Measurements from ENCODE around the gene CNPPD1. TPM values are rescaled to one million over a fixed set of nuclear protein-coding genes. Genes with fewer than 3 reads are reported as not detected.

The CNPPD1 gene
- total RNA-seq, 1 experiment from 2014 or later: 35.2 TPM

Other genes starting within 250 kb of the CNPPD1 start
- not detected in 2 replicates for gene CDK5R2, start 217.3 kb downstream of the CNPPD1 start, total RNA-seq (2014; rRNA removed; shearing (Covaris generic); ENCODE audit: low replicate concordance)
- not detected in 2 replicates for gene FEV, start 191.7 kb downstream of the CNPPD1 start, total RNA-seq (2014; rRNA removed; shearing (Covaris generic); ENCODE audit: low replicate concordance)
- not detected in 2 replicates for gene CRYBA2, start 183.5 kb downstream of the CNPPD1 start, total RNA-seq (2014; rRNA removed; shearing (Covaris generic); ENCODE audit: low replicate concordance)
- gene CFAP65, start 135.4 kb downstream of the CNPPD1 start, total RNA-seq (2014; rRNA removed; shearing (Covaris generic); ENCODE audit: low replicate concordance): 0.03 TPM in 1 of 2 replicates, not detected in the other
- gene IHH, start 116.0 kb downstream of the CNPPD1 start, total RNA-seq (2014; rRNA removed; shearing (Covaris generic); ENCODE audit: low replicate concordance): 0.16 TPM in 1 of 2 replicates, not detected in the other
- 20.9 and 22.6 TPM in 2 replicates for gene NHEJ1, start 16.1 kb downstream of the CNPPD1 start, total RNA-seq (2014; rRNA removed; shearing (Covaris generic); ENCODE audit: low replicate concordance)
- gene SLC23A3, start 6.9 kb downstream of the CNPPD1 start, total RNA-seq (2014; rRNA removed; shearing (Covaris generic); ENCODE audit: low replicate concordance): not detected in 2 replicates
- 52.2 and 85.4 TPM in 2 replicates for gene RETREG2, start 1.4 kb upstream of the CNPPD1 start, total RNA-seq (2014; rRNA removed; shearing (Covaris generic); ENCODE audit: low replicate concordance)
- gene ZFAND2B, start 29.9 kb upstream of the CNPPD1 start, total RNA-seq (2014; rRNA removed; shearing (Covaris generic); ENCODE audit: low replicate concordance): 43.3 and 72.7 TPM in 2 replicates
- gene ABCB6, start 42.0 kb upstream of the CNPPD1 start, total RNA-seq (2014; rRNA removed; shearing (Covaris generic); ENCODE audit: low replicate concordance): 15.5 and 31.7 TPM in 2 replicates
- gene ATG9A, start 52.7 kb upstream of the CNPPD1 start, total RNA-seq (2014; rRNA removed; shearing (Covaris generic); ENCODE audit: low replicate concordance): 74.5 and 90.6 TPM in 2 replicates
- 21.3 and 23.4 TPM in 2 replicates for gene ANKZF1, start 52.9 kb upstream of the CNPPD1 start, total RNA-seq (2014; rRNA removed; shearing (Covaris generic); ENCODE audit: low replicate concordance)
- 2.3 and 13.0 TPM in 2 replicates for gene GLB1L, start 68.5 kb upstream of the CNPPD1 start, total RNA-seq (2014; rRNA removed; shearing (Covaris generic); ENCODE audit: low replicate concordance)
- 14.4 and 26.0 TPM in 2 replicates for gene STK16, start 68.6 kb upstream of the CNPPD1 start, total RNA-seq (2014; rRNA removed; shearing (Covaris generic); ENCODE audit: low replicate concordance)
- gene TUBA4B, start 76.3 kb upstream of the CNPPD1 start, total RNA-seq (2014; rRNA removed; shearing (Covaris generic); ENCODE audit: low replicate concordance): not detected in 2 replicates
- gene TUBA4A, start 77.0 kb upstream of the CNPPD1 start, total RNA-seq (2014; rRNA removed; shearing (Covaris generic); ENCODE audit: low replicate concordance): 3.1 and 7.7 TPM in 2 replicates
- gene DNAJB2, start 102.4 kb upstream of the CNPPD1 start, total RNA-seq (2014; rRNA removed; shearing (Covaris generic); ENCODE audit: low replicate concordance): 55.0 and 56.4 TPM in 2 replicates
- gene PTPRN, start 132.5 kb upstream of the CNPPD1 start, total RNA-seq (2014; rRNA removed; shearing (Covaris generic); ENCODE audit: low replicate concordance): not detected in 2 replicates
- not detected in 2 replicates for gene RESP18, start 155.8 kb upstream of the CNPPD1 start, total RNA-seq (2014; rRNA removed; shearing (Covaris generic); ENCODE audit: low replicate concordance)
- 56.4 and 73.1 TPM in 2 replicates for gene DNPEP, start 211.0 kb upstream of the CNPPD1 start, total RNA-seq (2014; rRNA removed; shearing (Covaris generic); ENCODE audit: low replicate concordance)
- gene DES, start 241.5 kb upstream of the CNPPD1 start, total RNA-seq (2014; rRNA removed; shearing (Covaris generic); ENCODE audit: low replicate concordance): 3.8 and 22.6 TPM in 2 replicates

Measured in MG63 (cell line).